Tibial nerve (tissue), 4 donors: Measurements from ENCODE around the gene MTRFR.
"Not testable (repeated sequence)": the region's sequence is repeated elsewhere in the genome, so short reads cannot be mapped to it uniquely, and the experiment has no call there.

Experiments used
- CTCF ChIP-seq, 5 experiments: fragments of 200-600 bp in 3 of 5; fragments of 450-650 bp in 2 of 5; sonication (generic) in 3 of 5; IDR thresholded peaks; one replicate each; pipeline ENCODE4 v1.5.1; 2016 to 2019; ENCODE audit warnings: antibody characterized with exemption in 5 of 5, mild to moderate bottlenecking in 3 of 5, moderate library complexity in 2 of 5
- EP300 ChIP-seq, 2 donors: sonication (generic); formaldehyde crosslinking; IDR thresholded peaks; one replicate each; pipeline ENCODE4 v1.6.1; 2017; ENCODE audit warnings: antibody characterized with exemption in 2 of 2, mild to moderate bottlenecking in 1 of 2
- POLR2A ChIP-seq, 2 donors: fragments of 450-650 bp; IDR thresholded peaks; one replicate each; pipeline ENCODE4 v1.6.1; 2017; ENCODE audit warnings: antibody characterized with exemption in 2 of 2, mild to moderate bottlenecking in 2 of 2, moderate library complexity in 2 of 2

GRCh38 chr12:123252365-123252764 lies 19.1 kb downstream of the MTRFR start:
- TF ChIP-seq CTCF, EP300, POLR2A (IDR thresholded peaks at IDR 0.05): not testable (repeated sequence)
